Spleen (tissue), 7 donors: ENCODE data around the gene KRTDAP.

Experiments used
- POLR2AphosphoS5 ChIP-seq, 3 donors: sonication (generic); formaldehyde crosslinking; IDR thresholded peaks; one replicate each; pipeline ENCODE4 v1.5.1; 2017; ENCODE audit warnings: antibody characterized with exemption in 3 of 3
- TF ChIP-seq, protein P1 (sequence below), 11 experiments: fragments of 200-600 bp in 7 of 11; fragments of 450-650 bp in 4 of 11; sonication (generic) in 4 of 11; IDR thresholded peaks in 8 of 11; conservative IDR thresholded peaks in 3 of 11; 1 replicate in 7 of 11; 2 replicates in 4 of 11; pipeline versions ENCODE4 v1.4.0 to v1.8.0; 2016 to 2021; ENCODE audit warnings: antibody characterized with exemption in 11 of 11, inconsistent platforms in 4 of 11, mild to moderate bottlenecking in 1 of 11
- donor health status: DM: no; HTN: no; CAD: no; lungs with moderate emphysema.
- donor health status: DM: no; HTN: no; CAD: no.
- donor health status: DM: no; HTN: no; CAD: no.

DNA sequence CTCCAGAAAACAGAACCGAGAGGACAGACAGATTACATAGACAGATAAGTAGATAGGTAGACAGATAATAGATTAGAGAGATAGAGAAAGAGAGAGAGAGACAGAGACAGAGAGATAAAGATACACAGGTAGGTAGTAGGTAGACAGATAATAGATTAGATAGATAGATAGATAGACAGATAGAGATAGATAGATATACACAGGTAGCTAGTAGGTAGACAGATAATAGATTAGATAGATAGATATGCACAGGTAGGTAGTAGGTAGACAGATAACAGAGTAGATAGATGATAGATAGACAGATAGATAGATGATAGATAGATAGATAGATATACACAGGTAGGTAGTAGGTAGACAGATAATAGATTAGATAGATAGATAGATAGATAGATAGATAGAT lies 32.1 kb downstream of the KRTDAP start:
- TF ChIP-seq, protein P1, sequence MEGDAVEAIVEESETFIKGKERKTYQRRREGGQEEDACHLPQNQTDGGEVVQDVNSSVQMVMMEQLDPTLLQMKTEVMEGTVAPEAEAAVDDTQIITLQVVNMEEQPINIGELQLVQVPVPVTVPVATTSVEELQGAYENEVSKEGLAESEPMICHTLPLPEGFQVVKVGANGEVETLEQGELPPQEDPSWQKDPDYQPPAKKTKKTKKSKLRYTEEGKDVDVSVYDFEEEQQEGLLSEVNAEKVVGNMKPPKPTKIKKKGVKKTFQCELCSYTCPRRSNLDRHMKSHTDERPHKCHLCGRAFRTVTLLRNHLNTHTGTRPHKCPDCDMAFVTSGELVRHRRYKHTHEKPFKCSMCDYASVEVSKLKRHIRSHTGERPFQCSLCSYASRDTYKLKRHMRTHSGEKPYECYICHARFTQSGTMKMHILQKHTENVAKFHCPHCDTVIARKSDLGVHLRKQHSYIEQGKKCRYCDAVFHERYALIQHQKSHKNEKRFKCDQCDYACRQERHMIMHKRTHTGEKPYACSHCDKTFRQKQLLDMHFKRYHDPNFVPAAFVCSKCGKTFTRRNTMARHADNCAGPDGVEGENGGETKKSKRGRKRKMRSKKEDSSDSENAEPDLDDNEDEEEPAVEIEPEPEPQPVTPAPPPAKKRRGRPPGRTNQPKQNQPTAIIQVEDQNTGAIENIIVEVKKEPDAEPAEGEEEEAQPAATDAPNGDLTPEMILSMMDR (IDR thresholded peaks at IDR 0.05 in 8 of 11, conservative IDR thresholded peaks at IDR 0.05 in 3 of 11), result no peak
- TF ChIP-seq POLR2AphosphoS5 (IDR thresholded peaks at IDR 0.05), result no peak
